Measurements from ENCODE around the gene ACTRT2.

- TF ChIP-seq CTCF (IDR thresholded peaks at IDR 0.05) (no peak), POLR2A (IDR thresholded peaks at IDR 0.05) (no peak)
Measured at GRCh38 chr1:2999138-2999537, 22.1 kb upstream of the ACTRT2 start.

All from adrenal gland (tissue), 5 donors.